NCI-H2081 treated with DMSO at 0.1 percent for 48 hours (cell line): ENCODE data around the gene IFITM10.

ENCODE experiments used
- DNase-seq: peaks from one replicate; lab custom pipeline; 2025; lab: John Stamatoyannopoulos, UW

The IFITM10 gene

DNA sequence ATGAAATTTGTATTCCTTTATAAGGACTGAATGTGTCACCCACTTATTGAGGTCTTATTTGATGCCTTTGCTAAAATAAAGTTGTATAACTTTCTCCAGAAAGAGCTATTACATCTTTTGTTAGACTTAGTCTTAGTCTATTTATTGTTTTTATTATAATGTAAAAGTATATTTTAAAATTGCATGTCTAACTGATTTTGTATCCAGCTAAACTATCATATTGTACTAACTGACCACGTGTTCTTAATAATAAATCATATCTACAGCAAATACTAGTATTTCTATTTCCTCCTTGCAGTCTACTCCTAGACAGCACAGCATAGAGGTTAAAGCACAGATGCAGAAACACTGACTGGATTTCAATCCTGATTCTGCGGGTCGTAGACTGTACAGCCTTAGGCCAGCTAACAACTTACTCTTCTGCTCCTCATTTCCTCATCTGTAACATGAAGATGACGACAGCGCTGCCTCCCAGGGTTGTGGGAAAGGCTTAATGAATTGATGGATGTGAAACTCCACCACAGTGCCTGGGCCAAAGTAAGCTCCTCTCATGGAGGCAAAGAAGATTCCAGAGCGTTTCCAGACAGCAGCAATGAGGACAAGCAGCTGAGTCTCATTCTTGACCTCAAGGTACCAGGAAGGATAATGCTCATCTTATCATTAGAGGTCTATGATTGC lies 13.2 kb downstream of the IFITM10 start:
- DNase-seq = no peak

DNA sequence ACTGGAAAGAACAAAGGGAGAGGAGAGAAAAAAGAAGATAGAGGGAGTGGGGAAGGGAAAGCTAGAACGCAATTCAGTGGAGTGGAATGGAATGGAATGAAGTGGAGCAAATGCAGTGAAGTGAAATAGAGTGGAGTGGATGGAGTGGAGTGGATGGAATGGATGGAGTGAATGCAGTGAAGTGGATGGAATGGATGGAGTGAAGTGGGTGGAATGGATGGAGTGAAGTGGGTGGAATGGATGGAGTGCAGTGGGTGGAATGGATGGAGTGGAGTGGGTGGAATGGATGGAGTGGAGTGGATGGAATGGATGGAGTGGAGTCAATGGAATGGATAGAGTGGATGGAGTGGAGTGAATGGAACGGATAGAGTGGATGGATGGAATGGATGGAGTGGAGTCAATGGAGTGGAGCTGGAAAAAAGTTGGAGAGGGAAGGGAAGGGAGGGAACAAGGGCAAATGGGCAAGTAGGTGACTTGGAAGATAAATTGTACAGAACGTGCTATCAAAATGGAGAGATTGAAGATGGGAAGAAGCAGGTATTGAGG lies 13.9 kb downstream of the IFITM10 start:
- DNase-seq = no peak

DNA sequence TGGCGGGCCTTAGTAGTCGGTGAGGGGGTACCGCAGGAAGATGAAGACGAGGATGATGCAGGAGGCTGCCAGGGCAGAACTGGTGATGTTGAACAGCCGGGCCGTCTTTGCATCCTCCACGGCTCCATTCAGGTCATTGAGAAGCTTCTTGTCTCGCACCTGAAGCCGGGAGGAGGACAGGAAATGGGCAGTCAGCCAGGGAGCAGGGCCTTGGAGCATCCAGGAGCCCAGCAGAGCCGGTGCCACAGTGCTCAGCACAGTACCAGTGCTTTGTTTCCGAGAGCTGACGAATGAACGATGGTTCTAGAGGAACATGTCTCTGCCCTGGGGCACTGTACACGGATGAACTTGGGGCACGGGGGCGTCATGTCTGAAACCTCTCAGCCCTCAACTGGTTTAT lies 15.1 kb downstream of the IFITM10 start:
- no peak for DNase-seq

DNA sequence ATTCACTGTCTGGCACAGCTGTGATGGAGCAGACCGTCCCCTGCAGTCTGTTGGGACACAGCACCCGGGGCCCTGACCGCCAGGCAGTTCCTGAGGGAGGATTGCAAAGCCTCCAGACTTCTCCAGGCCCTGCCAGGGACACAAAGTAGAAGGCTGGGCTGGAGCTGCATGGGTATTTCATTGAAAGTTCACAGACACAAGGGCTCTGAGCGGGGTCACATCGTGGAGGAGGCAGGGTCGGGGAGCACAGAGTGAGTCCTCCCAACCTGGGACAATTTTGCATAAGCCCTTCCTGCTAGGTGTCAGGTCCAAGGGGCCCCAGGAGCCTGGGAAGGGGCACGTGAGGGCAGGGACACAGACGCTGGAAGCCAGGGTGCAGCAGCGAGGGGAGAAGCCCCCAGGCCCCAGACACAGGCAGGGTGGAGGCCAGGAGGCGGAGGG lies 15.7 kb downstream of the IFITM10 start:
- DNase-seq = no peak

DNA sequence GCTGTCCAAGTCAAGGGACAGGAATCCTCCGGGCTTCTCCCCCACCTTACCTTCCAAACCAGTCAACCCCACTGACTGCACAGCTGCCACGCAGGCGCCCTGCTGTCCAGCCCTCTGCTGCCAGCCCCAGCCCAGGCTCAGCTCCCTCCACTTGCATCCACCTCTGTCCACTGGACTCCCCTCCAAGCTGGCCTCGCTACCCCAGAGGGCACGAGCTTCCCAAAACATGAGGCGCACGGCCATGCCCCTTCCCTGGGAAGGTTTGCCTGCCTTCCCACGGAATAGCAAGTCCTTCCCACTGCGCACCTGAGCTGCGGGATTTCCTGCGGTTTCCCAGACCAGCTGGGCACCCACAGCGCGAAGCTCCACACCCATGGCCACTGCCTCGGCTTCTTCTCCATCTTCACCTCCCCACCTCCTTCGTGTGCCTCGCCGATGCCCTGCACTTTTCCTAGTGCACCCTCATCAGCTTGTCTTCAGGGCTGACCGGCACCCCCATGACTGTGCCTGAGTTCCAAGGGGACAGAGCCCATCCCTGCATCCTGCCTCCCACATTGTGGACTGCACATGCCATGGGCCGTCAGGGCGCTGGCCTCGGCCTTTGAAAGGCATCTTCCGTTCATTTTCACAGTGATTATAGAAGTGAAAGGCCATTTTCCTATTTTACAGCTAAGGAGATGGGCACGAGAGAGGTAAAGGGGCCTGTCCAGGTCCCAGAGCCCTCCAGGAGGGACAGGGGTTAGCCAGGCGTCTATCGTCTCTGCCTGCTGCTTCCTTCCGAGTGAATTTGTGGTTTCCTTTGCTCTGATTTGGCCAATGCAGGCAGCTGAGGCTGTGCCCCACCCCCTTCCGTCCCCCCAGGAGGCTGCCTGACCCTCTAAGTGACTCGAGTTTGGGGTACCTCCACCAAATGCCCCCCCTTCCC lies 16.4 kb downstream of the IFITM10 start:
- no peak for DNase-seq

DNA sequence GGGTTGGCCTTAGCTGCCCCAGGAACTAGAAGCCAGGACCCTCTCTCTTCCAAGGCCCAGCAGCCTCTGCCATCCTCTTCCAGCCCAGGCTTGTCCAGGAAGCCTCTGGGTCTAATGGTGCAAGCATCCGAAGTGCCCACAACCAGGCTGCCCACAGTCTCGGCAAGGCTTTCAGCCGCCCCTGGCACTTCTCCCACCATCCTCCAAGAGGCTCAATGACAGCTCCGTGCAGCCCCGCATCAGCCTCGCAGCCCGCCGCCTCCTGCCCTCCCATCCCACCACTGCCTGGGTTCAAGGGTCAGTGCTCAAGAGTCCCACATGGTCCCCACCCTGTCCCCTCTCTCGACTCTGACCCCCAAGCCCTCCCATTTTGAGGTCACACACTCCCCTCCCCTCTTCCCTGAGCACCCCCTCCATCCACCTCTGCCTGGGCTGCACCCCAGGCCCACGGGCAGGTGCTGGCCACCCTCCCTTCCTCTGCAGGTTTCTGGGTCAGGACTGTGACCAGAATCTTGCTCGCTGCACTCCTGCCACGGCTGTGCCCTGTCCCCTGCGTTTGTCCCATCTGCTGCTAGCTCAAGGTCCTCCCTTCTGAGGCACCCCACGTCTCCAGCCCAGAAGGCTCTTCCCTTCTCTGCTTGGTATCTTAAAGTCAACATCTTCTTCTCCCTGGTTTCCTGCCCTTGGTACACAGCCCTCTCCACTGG lies 17.2 kb downstream of the IFITM10 start:
- no peak for DNase-seq

DNA sequence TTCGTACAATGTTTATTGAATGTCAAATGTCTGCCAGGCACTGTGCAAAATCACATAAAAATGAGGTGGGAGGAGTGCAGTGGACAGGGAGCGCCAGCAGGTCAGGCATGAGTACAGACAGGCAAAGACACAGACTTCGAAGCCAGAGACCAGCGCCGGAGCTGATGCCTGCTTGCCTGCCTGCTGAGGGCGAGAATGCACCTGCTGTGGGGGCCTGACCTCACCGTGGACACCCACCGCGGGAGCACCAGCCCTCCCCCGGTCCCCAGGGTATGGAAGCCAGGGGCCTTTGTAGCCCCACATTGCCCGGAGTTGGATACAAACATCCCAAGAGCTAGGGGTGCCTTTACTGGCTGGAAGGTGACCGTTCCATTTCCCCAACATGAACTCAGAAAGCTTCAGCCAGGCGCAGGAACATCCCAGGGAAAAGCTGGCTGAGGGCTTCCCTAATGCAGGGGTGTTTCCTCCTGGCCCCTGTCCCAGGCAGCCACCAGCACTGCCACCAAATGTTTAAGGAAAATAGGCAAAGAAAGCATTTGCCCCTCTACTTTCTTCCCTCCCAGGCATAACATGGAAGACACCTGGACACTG lies 17.9 kb downstream of the IFITM10 start:
- no peak for DNase-seq

DNA sequence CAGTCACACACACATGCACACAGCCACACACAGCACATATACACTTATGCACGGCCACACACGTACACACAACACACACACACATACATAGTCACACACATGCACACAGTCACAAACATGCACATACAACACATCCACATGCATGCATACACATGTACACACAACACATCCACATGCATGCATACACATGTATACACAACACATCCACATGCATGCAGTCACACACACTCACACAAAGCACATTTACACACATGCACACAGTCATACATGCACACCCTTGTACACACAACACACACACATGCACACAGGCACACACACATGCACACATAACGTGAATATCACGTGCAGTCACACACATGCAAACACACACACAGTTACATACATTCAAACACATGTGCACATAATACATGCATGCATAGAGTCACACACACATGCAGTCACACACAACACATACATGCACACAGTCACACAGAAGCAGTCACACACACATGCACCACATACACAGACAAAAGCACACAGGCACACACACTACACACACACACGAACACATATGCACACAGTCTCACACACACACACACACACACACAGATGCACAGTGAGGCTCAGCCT lies 18.8 kb downstream of the IFITM10 start:
- no peak for DNase-seq

DNA sequence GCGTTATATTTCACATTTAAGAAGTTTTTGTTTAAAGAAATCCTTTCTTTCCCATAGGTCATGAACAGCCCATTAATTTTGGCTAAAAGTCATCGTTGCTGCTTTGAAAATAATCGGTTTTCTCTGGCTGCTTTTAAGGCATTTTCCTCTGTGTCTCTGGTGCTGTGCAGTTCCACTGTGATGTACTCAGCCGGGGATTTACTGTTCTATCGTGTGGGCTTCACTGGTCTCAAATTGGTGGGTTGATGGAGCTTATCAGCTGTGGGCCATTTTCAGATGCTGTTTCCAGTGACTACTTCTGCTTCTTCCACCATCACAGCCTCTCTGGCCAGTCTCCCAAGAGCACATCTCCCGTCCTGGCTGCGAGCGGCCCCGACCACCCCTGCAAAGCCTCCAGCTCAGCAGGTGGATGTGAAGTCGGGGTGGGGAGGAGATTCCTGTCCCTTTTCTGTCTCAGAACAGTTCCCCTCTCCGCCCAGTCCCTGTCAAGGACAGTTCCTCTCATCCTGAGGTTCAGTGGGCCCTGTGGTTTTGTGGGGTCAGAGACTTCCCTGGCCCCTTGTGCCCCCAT lies 20.3 kb downstream of the IFITM10 start:
- DNase-seq = no peak

DNA sequence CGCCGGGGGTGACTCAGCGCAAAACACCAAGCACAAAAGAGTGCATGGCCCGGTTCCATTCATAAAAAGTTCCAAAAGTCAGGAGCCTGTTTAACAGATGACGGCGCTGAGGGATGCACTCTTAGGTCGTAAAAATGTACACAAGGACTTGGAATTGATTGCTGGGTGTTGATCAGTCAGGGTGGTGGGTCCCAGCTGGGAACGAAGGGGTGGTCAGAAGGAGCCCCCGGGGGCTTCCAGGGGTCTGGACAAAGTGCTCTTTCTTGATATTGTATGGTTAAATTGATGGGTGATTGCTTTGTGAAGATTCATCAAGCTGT lies 20.7 kb downstream of the IFITM10 start:
- DNase-seq = no peak

DNA sequence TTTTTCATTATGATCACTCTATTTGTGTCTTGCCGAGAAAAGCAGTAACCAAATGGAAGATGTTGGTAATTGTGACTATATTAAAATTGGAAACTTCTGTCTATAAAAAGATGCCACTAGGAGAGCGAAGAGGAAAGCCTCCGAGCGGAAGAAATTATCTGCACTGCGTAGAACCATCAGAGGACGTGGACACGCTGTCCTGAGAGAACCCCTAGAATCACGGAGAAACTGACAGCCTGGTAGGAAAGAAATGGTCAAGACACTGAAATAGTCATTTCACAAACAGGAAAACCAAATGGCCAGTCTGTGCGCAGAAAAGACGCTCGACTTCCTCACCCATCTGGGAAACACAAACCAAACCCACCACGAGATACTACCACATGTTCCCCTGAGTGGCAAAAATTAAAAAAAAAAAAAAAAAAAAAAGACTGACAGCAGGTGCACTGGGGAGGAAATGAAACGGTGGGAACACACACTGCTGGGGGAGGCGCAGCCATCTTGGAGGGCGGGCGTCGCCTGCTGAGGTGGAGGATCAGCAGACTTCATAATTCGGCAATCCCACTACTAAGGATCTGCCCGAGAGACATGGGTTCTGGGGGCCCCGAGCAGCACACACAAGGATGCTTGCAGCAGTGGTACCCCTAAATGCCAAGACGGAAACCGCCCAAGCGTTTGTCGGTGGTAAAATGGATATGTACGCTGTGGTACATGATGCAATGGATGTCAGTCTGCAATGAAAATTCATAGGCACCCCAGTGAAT lies 21.3 kb downstream of the IFITM10 start:
- DNase-seq = no peak

DNA sequence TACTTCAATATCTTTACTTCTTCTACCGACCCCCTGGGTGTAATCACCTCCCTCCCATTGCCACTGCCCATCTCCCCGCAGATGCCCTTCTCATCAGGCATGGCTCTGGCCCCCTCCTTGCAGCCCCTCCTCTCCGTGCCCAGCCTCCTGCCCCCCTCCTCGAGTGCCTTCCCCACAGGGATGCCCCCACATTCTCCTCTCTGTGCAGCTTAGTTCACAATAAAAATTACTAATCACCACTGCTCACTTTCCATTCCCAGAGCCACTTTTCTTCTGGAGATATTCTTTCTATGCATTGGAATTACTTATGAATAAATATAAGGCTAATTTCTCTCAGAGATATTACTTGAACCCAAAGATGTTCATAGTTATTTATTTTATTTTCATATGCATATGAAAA lies 22.1 kb downstream of the IFITM10 start:
- DNase-seq = no peak

DNA sequence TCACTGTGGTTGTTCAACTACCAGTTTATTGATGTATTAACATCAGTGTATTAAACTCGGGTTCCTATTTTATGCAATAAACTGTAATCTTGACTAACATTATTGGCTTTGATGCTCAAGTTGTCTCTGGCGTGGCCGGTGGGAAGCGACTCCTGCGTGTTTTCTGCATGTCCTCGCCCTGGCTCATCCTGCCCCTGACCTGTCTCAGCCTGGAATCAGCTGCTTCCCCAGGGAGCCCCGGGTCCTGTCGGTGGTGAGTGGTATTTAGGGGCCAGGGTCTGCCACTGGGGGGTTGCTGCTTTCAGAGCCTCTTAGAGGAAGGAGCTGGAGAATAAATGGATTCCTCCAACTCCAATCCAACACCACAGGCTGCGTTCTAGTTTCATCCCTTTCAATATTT lies 22.5 kb downstream of the IFITM10 start:
- no peak for DNase-seq

DNA sequence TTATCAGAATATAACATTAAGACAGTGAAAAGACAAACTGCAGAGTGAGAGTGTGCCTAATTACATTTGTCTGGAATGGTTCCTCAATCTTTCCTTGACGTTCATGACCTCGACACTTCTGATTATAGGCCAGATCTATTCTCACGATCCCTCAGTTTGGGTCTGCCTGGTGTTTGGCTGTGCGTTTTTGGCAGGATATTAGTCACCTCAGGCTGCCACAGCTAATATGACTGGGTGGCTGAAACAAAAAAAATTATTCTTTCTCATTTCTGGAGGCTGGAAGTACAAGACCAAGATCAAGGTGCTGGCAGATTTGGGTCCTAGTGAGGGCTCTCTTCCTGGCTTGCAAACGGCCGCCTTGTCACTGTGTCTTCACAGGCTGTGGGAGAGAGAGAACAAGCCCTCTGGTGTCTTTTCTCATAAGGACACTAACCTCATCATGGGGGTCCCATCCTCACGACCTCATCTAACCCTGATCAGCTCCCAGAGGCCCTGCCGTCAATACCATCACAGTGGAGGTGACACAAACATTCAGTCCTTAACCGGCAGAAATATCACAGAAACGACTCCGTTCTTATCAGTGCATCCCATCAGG lies 23.2 kb downstream of the IFITM10 start:
- no peak for DNase-seq

DNA sequence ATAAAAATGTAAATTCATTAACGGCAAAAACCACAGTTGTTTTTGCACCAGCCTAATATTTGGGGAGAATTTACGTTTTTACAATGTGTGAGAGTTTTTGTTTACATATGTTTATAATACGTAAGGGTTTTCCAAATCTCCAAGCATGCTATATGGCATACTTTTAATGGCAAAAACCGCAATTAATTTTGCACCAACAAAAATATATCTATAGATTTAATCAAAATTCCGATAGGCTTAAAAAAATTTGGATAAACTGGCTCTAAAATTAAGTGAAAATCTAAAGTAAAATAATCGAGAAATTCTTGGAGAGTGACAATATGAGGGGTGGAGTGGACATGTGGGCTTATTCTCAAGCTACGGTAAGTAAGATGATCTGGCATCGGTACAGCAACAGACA lies 30.6 kb downstream of the IFITM10 start:
- DNase-seq = no peak

DNA sequence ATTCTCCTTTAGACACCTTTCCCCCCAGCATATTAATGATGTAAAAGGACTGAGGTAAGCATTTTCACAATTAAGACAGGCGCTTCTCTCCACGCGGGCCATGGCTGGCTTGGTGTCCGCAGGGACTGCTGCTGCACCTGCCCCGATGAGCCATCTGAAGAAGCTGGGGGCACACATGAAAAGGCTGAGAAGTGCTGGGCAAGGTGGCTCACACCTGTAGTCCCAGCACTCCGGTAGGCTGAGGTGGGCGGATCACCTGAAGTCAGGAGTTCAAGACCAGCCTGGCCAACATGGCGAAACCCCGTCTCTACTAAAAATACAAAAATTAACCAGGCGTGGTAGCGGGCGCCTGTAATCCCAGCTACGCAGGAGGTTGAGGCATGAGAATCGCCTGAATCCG lies 32.1 kb downstream of the IFITM10 start:
- DNase-seq = no peak

DNA sequence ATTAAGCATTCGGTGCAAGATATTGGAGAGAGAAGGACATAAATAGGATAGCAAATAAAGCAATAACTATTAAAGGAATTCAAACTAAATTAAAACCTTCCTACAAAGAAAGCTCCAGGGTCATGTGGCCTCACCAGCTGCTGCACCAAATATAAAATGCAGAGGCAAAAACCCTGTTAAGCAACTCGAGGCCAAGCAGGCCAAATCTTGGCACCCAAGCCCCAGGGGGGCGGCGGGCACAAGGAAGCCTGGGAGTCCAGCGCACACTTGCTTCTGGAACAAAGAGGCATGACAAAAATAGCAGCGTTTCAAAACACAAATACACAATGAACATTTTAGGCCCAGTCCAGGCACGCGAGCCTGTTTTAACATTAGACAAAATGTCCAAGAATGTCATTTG lies 32.6 kb downstream of the IFITM10 start:
- no peak for DNase-seq

DNA sequence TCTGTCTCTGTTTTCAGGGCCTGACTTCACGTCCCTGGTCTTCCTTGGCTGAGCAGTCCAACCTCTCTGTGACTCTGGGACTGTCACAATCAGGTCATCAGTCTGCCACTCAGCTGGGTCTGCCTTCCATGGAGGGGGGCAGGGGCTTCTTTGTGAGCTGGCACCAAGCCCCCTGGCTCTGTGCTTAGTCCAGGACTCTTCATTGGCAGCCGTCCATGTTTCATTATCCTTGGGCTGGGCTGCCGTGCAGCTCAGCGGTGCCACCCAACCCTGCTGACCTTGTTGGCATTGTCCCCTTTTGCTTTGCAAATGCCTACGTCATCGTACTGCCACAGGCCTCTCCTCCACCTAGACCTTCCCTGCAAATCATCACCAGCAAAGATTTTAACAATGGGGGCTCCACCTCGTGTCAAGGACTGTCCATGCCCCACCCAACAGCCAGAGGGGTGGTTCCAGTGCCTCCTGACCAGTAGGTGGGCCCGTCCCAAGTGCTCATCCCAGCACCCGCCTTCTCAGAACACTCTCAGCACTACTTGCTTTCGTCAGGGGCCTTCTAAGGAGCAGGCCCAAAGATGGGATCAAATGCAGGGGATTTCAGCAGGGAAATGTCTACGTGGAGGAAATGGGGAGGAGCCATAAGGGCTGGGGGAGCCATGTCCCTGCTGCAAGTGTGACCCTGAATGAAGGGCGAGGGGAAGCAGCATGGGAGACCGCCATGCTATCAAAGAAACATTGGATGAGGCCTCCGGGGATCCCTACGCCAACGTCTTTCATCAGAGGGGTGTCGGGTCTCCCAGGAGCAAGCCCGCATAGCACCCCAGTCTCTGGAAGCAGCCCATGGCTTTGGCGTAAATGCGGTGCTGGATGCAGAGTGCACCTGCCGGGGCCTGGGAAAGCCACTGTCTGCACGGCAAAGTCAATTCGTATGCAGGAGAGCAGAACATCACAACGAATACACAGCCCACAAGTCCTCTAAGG lies 35.2 kb downstream of the IFITM10 start:
- no peak for DNase-seq

DNA sequence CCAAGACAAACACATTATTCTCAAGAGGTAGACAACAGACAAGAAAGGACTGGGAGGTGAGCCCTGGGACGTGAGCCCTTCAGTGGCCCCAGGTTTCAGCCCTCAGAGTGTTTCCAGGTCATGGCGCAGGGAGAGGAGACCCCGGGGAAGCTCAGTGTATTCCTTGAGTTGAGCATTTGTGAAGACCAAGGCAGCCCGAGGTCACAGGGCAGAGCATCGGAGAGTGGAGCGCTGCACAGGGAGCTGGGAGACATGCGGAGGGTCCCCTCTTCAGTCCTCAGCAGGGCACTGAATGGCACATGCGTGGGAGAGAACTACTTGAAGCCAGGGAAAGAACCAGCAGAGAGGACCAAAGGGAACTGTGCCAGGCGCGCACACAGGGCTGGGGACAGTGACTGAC lies 41.7 kb downstream of the IFITM10 start:
- no peak for DNase-seq
